Endothelial cell (in vitro differentiated cells): ENCODE data around the gene PFKM. TPM values are rescaled to one million over a fixed set of nuclear protein-coding genes. Genes with fewer than 3 reads are reported as not detected.

Source experiments
- microRNA-seq: library from miRNA; unstranded; fragments of <30 nt; microRNA quantifications from one replicate; pipeline ENCODE4, GENCODE V29; 2020; ENCODE audit not compliant: unreplicated experiment
- total RNA-seq: library from RNA; stranded (reverse); fragmentation: NEBNext Ultra II Directional; extraction: Animal tissue kit (Norgen Biotek cat#: 25700); gene quantifications from one replicate; pipeline ENCODE4 v1.2.1, GENCODE V29; 2021; ENCODE audit not compliant: unreplicated experiment

Gene PFKM
- total RNA-seq, 1 donor from 2014 or later, result 97.3 TPM

Small RNA genes within 50 kb of the gene (microRNA-seq; reads per million reads assigned to microRNA genes)
- 3.3 reads per million, percentile 40 among the genes with 10 or more reads in this experiment for gene MIR6505

Other genes starting within 250 kb of the PFKM start
- 2.3 TPM for gene VDR, start 214.4 kb upstream of the PFKM start, total RNA-seq
- 41.0 TPM for gene TMEM106C, start 155.8 kb upstream of the PFKM start, total RNA-seq
- gene COL2A1, start 114.9 kb upstream of the PFKM start, total RNA-seq, result 1.9 TPM
- 31.2 TPM for gene SENP1, start 13.3 kb upstream of the PFKM start, total RNA-seq
- gene ASB8, start 38.2 kb downstream of the PFKM start, total RNA-seq, result 25.6 TPM
- 13.3 TPM for gene CCDC184, start 64.3 kb downstream of the PFKM start, total RNA-seq
- gene OR10AD1, start 83.9 kb downstream of the PFKM start, total RNA-seq, result not detected
- gene ZNF641, start 231.6 kb downstream of the PFKM start, total RNA-seq, result 35.3 TPM